Muscle layer of colon (tissue), 2 donors: ENCODE results near the gene ATP2A2.
"Not testable (repeated sequence)": the region's sequence is repeated elsewhere in the genome, so short reads cannot be mapped to it uniquely, and the experiment has no call there.

Source experiments
- H3K27ac ChIP-seq: one replicate; pipeline ENCODE4 v1.7.0; 2013; ENCODE audit warnings: low read depth, mild to moderate bottlenecking, low read length, moderate library complexity
- H3K27me3 ChIP-seq, 2 donors: one replicate each; pipeline ENCODE4 v1.7.0; 2013; ENCODE audit warnings: low read length in 2 of 2, mild to moderate bottlenecking in 2 of 2; ENCODE audit not compliant: insufficient read depth in 2 of 2, control insufficient read depth in 1 of 2
- H3K36me3 ChIP-seq: one replicate; pipeline ENCODE4 v1.7.0; 2013; ENCODE audit warnings: mild to moderate bottlenecking, low read length; ENCODE audit not compliant: insufficient read depth
- H3K4me1 ChIP-seq: one replicate; pipeline ENCODE4 v1.7.0; 2013; ENCODE audit warnings: mild to moderate bottlenecking, low read length; ENCODE audit not compliant: insufficient read depth
- H3K4me3 ChIP-seq, 2 donors: one replicate each; pipeline ENCODE4 v1.7.0; 2013; ENCODE audit warnings: low read length in 2 of 2, low read depth in 1 of 2, mild to moderate bottlenecking in 1 of 2, moderate library complexity in 1 of 2
- H3K9ac ChIP-seq: one replicate; pipeline ENCODE4 v1.7.0; 2013; ENCODE audit warnings: low read length
- H3K9me3 ChIP-seq: one replicate; pipeline ENCODE4 v1.7.0; 2013; ENCODE audit warnings: mild to moderate bottlenecking, low read length
- donor health status: abdominal sarcoma.
- donor health status: Adenocarcinoma of cecum.

The ATP2A2 gene

GRCh38 chr12:110378131-110378790 lies 97.2 kb downstream of the ATP2A2 start:
- not testable (repeated sequence) for H3K27ac ChIP-seq, H3K9ac ChIP-seq, H3K4me3 ChIP-seq, H3K9me3 ChIP-seq, H3K27me3 ChIP-seq
- Histone ChIP-seq H3K4me1 (peaks cover 28% of the 10 kb centered on the region), H3K36me3 (peaks cover 69% of the 10 kb centered on the region)

- Histone ChIP-seq H3K9me3 (no peaks in the 10 kb centered on the region), H3K27ac (no peak overlapping the region)
Observed at GRCh38 chr12:110379197-110379596, 98.2 kb downstream of the ATP2A2 start.

GRCh38 chr12:110379631-110380030 lies 98.6 kb downstream of the ATP2A2 start:
- Histone ChIP-seq H3K9me3 (no peaks in the 10 kb centered on the region), H3K27me3 (no peaks in the 10 kb centered on the region), H3K4me1 (peaks cover 15% of the 10 kb centered on the region), H3K4me3 (no peak overlapping the region), H3K27ac (no peak overlapping the region), H3K36me3 (peaks cover 56% of the 10 kb centered on the region), H3K9ac (no peak overlapping the region)

More at GRCh38 chr12:110379197-110379596, 98.2 kb downstream of the ATP2A2 start:
- peaks cover 60% of the 10 kb centered on the region for H3K36me3 ChIP-seq
- no peaks in the 10 kb centered on the region for H3K27me3 ChIP-seq
- H3K4me1 ChIP-seq: peaks cover 19% of the 10 kb centered on the region
- H3K9ac ChIP-seq: no peak overlapping the region
- H3K4me3 ChIP-seq: no peak overlapping the region

- Histone ChIP-seq H3K4me3 (no peak overlapping the region), H3K27ac (no peak overlapping the region), H3K9me3 (no peaks in the 10 kb centered on the region), H3K9ac (no peak overlapping the region), H3K36me3 (peaks cover 54% of the 10 kb centered on the region), H3K4me1 (peaks cover 11% of the 10 kb centered on the region), H3K27me3 (no peaks in the 10 kb centered on the region)
Observed at GRCh38 chr12:110382683-110383082, 101.6 kb downstream of the ATP2A2 start.
